Prostate gland (tissue), 2 donors: ENCODE data around the gene COPE.

Experiments used
- POLR2A ChIP-seq: fragments of 450-650 bp; IDR thresholded peaks from one replicate; pipeline ENCODE4 v1.6.1; 2016; ENCODE audit warnings: antibody characterized with exemption, mild to moderate bottlenecking
- TF ChIP-seq, protein P1 (sequence below), 4 experiments: fragments of 200-600 bp in 2 of 4; fragments of 450-650 bp in 2 of 4; sonication (generic) in 2 of 4; IDR thresholded peaks; 1 replicate in 3 of 4; 2 replicates in 1 of 4; pipeline ENCODE4 v1.5.1; 2016 to 2019; ENCODE audit warnings: antibody characterized with exemption in 4 of 4, mild to moderate bottlenecking in 2 of 4, moderate library complexity in 2 of 4

GRCh38 chr19:18921593-18921992, 2.4 kb upstream of the COPE start:
- TF ChIP-seq, protein P1, sequence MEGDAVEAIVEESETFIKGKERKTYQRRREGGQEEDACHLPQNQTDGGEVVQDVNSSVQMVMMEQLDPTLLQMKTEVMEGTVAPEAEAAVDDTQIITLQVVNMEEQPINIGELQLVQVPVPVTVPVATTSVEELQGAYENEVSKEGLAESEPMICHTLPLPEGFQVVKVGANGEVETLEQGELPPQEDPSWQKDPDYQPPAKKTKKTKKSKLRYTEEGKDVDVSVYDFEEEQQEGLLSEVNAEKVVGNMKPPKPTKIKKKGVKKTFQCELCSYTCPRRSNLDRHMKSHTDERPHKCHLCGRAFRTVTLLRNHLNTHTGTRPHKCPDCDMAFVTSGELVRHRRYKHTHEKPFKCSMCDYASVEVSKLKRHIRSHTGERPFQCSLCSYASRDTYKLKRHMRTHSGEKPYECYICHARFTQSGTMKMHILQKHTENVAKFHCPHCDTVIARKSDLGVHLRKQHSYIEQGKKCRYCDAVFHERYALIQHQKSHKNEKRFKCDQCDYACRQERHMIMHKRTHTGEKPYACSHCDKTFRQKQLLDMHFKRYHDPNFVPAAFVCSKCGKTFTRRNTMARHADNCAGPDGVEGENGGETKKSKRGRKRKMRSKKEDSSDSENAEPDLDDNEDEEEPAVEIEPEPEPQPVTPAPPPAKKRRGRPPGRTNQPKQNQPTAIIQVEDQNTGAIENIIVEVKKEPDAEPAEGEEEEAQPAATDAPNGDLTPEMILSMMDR (IDR thresholded peaks at IDR 0.05): no peak
- TF ChIP-seq POLR2A: no peak
